GM12875 (cell line): ENCODE results near the gene LHFPL2.

Experiments used
- H3K4me3 ChIP-seq: one replicate; pipeline ENCODE4 v1.5.1; 2011; ENCODE audit warnings: low read depth, low read length, control low read depth
- CTCF ChIP-seq: IDR thresholded peaks from 2 replicates; pipeline ENCODE4 v1.5.1; 2011; ENCODE audit warnings: low read depth, mild to moderate bottlenecking, control low read depth, inconsistent platforms, low read length, moderate library complexity, borderline replicate concordance; ENCODE audit not compliant: insufficient read depth

The LHFPL2 gene

GRCh38 chr5:78610636-78611035, 37.9 kb downstream of the LHFPL2 start:
- H3K4me3 ChIP-seq: no peak overlapping the region
- no peak for TF ChIP-seq CTCF

GRCh38 chr5:78610163-78610583, 38.4 kb downstream of the LHFPL2 start:
- no peak overlapping the region for H3K4me3 ChIP-seq
- TF ChIP-seq CTCF: no peak

GRCh38 chr5:78607864-78608263, 40.7 kb downstream of the LHFPL2 start:
- H3K4me3 ChIP-seq: no peak overlapping the region
- no peak for TF ChIP-seq CTCF

- no peak overlapping the region for H3K4me3 ChIP-seq
- no peak for TF ChIP-seq CTCF
Observed at GRCh38 chr5:78606241-78606640, 42.3 kb downstream of the LHFPL2 start.

GRCh38 chr5:78605611-78606010, 43.0 kb downstream of the LHFPL2 start:
- TF ChIP-seq CTCF: no peak

GRCh38 chr5:78604689-78605285, 43.8 kb downstream of the LHFPL2 start:
- TF ChIP-seq CTCF: no peak
- H3K4me3 ChIP-seq: no peak overlapping the region

More at GRCh38 chr5:78605611-78606010, 43.0 kb downstream of the LHFPL2 start:
- no peak overlapping the region for H3K4me3 ChIP-seq

- TF ChIP-seq CTCF: no peak
- no peak overlapping the region for H3K4me3 ChIP-seq
Observed at GRCh38 chr5:78603636-78604175, 44.9 kb downstream of the LHFPL2 start.
